DMS114 treated with DMSO at 0.1 percent for 48 hours (cell line): ENCODE data around the gene SH3PXD2A.

Experiments
- DNase-seq: peaks from one replicate; lab custom pipeline; 2025; ENCODE audit not compliant: unreplicated experiment; lab: John Stamatoyannopoulos, UW

Gene SH3PXD2A

GRCh38 chr10:103727991-103728689 lies 127.2 kb downstream of the SH3PXD2A start:
- DNase-seq: no peak

- no peak for DNase-seq
Measured at GRCh38 chr10:103727546-103727963, 127.8 kb downstream of the SH3PXD2A start.

GRCh38 chr10:103726637-103727036 lies 128.7 kb downstream of the SH3PXD2A start:
- no peak for DNase-seq

- no peak for DNase-seq
Measured at GRCh38 chr10:103725242-103725641, 130.1 kb downstream of the SH3PXD2A start.

- no peak for DNase-seq
Measured at GRCh38 chr10:103724771-103725170, 130.6 kb downstream of the SH3PXD2A start.

- DNase-seq: no peak
Measured at GRCh38 chr10:103724074-103724473, 131.3 kb downstream of the SH3PXD2A start.

GRCh38 chr10:103723557-103723956 lies 131.8 kb downstream of the SH3PXD2A start:
- DNase-seq: no peak

GRCh38 chr10:103722632-103723031 lies 132.7 kb downstream of the SH3PXD2A start:
- DNase-seq: no peak

GRCh38 chr10:103720964-103721335 lies 134.4 kb downstream of the SH3PXD2A start:
- DNase-seq: no peak

- no peak for DNase-seq
Measured at GRCh38 chr10:103720328-103720963, 134.9 kb downstream of the SH3PXD2A start.

GRCh38 chr10:103719036-103719435 lies 136.3 kb downstream of the SH3PXD2A start:
- DNase-seq: no peak

GRCh38 chr10:103718247-103718620 lies 137.1 kb downstream of the SH3PXD2A start:
- no peak for DNase-seq

- no peak for DNase-seq
Measured at GRCh38 chr10:103717341-103718246, 137.8 kb downstream of the SH3PXD2A start.

GRCh38 chr10:103716206-103717160 lies 138.9 kb downstream of the SH3PXD2A start:
- no peak for DNase-seq

- DNase-seq: no peak
Measured at GRCh38 chr10:103715430-103715829, 139.9 kb downstream of the SH3PXD2A start.

- no peak for DNase-seq
Measured at GRCh38 chr10:103714232-103714891, 141.0 kb downstream of the SH3PXD2A start.

GRCh38 chr10:103713676-103714075 lies 141.7 kb downstream of the SH3PXD2A start:
- DNase-seq: no peak

- DNase-seq: peak; percentile 70
Measured at GRCh38 chr10:103712898-103713498, 142.4 kb downstream of the SH3PXD2A start.

GRCh38 chr10:103712146-103712545 lies 143.2 kb downstream of the SH3PXD2A start:
- no peak for DNase-seq
